Esophagus squamous epithelium (tissue), 5 donors: Measurements from ENCODE around the gene TMEM163. TPM values are rescaled to one million over a fixed set of nuclear protein-coding genes. Genes with fewer than 3 reads are reported as not detected.

Experiments
- DNase-seq: peaks from one replicate; lab custom pipeline; 2025; lab: John Stamatoyannopoulos, UW
- H3K27ac ChIP-seq, 4 donors: fragments of 200-600 bp; sonication (generic); one replicate each; pipeline ENCODE4 v1.5.1; 2016 to 2019; ENCODE audit warnings: mild to moderate bottlenecking in 1 of 4
- H3K27me3 ChIP-seq, 4 donors: fragments of 200-600 bp; sonication (generic); 1 replicate in 3 of 4; 2 replicates in 1 of 4; pipeline versions ENCODE4 v1.5.1 to v1.6.0; 2017 to 2021; ENCODE audit warnings: antibody characterized with exemption in 1 of 4
- H3K36me3 ChIP-seq, 3 donors: fragments of 200-600 bp; sonication (generic); one replicate each; pipeline ENCODE4 v1.5.1; 2016 to 2019
- H3K4me1 ChIP-seq, 3 donors: fragments of 200-600 bp; sonication (generic); one replicate each; pipeline ENCODE4 v1.5.1; 2017 to 2019
- H3K4me3 ChIP-seq, 4 donors: fragments of 200-600 bp; sonication (generic); 1 replicate in 3 of 4; 2 replicates in 1 of 4; pipeline ENCODE4 v1.5.1; 2016 to 2019; ENCODE audit warnings: mild to moderate bottlenecking in 2 of 4, moderate library complexity in 1 of 4
- H3K9me3 ChIP-seq, 3 donors: fragments of 200-600 bp; sonication (generic); one replicate each; pipeline ENCODE4 v1.5.1; 2016 to 2019
- CTCF ChIP-seq, 6 experiments: fragments of 450-650 bp in 4 of 6; fragments of 200-600 bp in 2 of 6; sonication (generic) in 2 of 6; IDR thresholded peaks; one replicate each; pipeline ENCODE4 v1.5.1; 2016 to 2019; ENCODE audit warnings: antibody characterized with exemption in 6 of 6, mild to moderate bottlenecking in 4 of 6, moderate library complexity in 4 of 6
- POLR2A ChIP-seq, 4 donors: fragments of 450-650 bp; IDR thresholded peaks; one replicate each; pipeline ENCODE4 v1.6.1; 2017; ENCODE audit warnings: antibody characterized with exemption in 4 of 4, mild to moderate bottlenecking in 4 of 4, moderate library complexity in 3 of 4
- WGBS, 2 donors: methylation state at CpG; one replicate each; pipeline ENCODE4 v1.1.5; 2018; 5-methylcytosine and 5-hydroxymethylcytosine counted together
- intact Hi-C: fragments of 100-400 bp; cut with DNase I; formaldehyde crosslinking; loops from one replicate; pipeline ENCODE4 v1.15.0; 2022
- total RNA-seq, 4 donors: library from RNA; depleted of rRNA; stranded (reverse); fragments of >200 nt; gene quantifications; one replicate each; pipeline ENCODE4 v1.1.0, GENCODE V29; 2016
- donor health status: DM: yes; HTN: yes; CAD: no.

TMEM163 gene
- total RNA-seq, 4 donors from 2014 or later, result 0.09 to 0.19 (median 0.12) TPM; not detected in 1

GRCh38 chr2:134667081-134667480 lies 51.7 kb downstream of the TMEM163 start:
- intact Hi-C loops, result no loop called here
- H3K4me1 ChIP-seq, result no peaks in the 10 kb centered on the region
- H3K27me3 ChIP-seq, result peaks cover 0 to 6% (median 0%) of the 10 kb centered on the region in 4 donors
- WGBS, 2 donors, result 74 to 88% methylated on average over 4 of the region's 4 CpGs
- H3K27ac ChIP-seq, result no peak overlapping the region
- no peak for DNase-seq
- H3K36me3 ChIP-seq, result no peaks in the 10 kb centered on the region
- TF ChIP-seq CTCF (IDR thresholded peaks at IDR 0.05) (no peak), POLR2A (IDR thresholded peaks at IDR 0.05) (no peak)
- no peaks in the 10 kb centered on the region for H3K9me3 ChIP-seq
- H3K4me3 ChIP-seq, result no peak overlapping the region

- WGBS, 2 donors, result 64 to 65% methylated on average over 7 of the region's 7 CpGs
- DNase-seq, result no peak
- no peak overlapping the region for H3K27ac ChIP-seq
Measured at GRCh38 chr2:134665727-134666506, 52.9 kb downstream of the TMEM163 start.

GRCh38 chr2:134663451-134664450 lies 55.0 kb downstream of the TMEM163 start:
- Histone ChIP-seq H3K36me3 (no peaks in the 10 kb centered on the region), H3K27me3 (no peaks in the 10 kb centered on the region), H3K4me1 (no peaks in the 10 kb centered on the region), H3K4me3 (no peak overlapping the region), H3K9me3 (no peaks in the 10 kb centered on the region), H3K27ac (no peak overlapping the region)
- intact Hi-C loops, result no loop called here
- WGBS, 2 donors, result 80 to 85% methylated on average over 7 to 8 of the region's 8 CpGs
- DNase-seq, result no peak
- TF ChIP-seq CTCF (IDR thresholded peaks at IDR 0.05) (no peak), POLR2A (IDR thresholded peaks at IDR 0.05) (no peak)

More at GRCh38 chr2:134665727-134666506, 52.9 kb downstream of the TMEM163 start:
- intact Hi-C loops, result no loop called here
- no peaks in the 10 kb centered on the region for H3K36me3 ChIP-seq
- no peaks in the 10 kb centered on the region for H3K4me1 ChIP-seq
- H3K27me3 ChIP-seq, result peaks cover 0 to 6% (median 0%) of the 10 kb centered on the region in 4 donors
- H3K9me3 ChIP-seq, result no peaks in the 10 kb centered on the region
- TF ChIP-seq POLR2A (IDR thresholded peaks at IDR 0.05) (no peak), CTCF (IDR thresholded peaks at IDR 0.05) (no peak)
- no peak overlapping the region for H3K4me3 ChIP-seq

GRCh38 chr2:134662751-134663150 lies 56.0 kb downstream of the TMEM163 start:
- Histone ChIP-seq H3K27ac (no peak overlapping the region), H3K4me1 (no peaks in the 10 kb centered on the region), H3K27me3 (no peaks in the 10 kb centered on the region), H3K36me3 (no peaks in the 10 kb centered on the region), H3K4me3 (no peak overlapping the region), H3K9me3 (no peaks in the 10 kb centered on the region)
- WGBS, 2 donors, result 100% methylated on average over 1 of the region's 1 CpG; no CpG with 5 or more reads in 1 of the 2 donors
- no peak for DNase-seq
- intact Hi-C loops, result no loop called here
- TF ChIP-seq CTCF (IDR thresholded peaks at IDR 0.05) (no peak), POLR2A (IDR thresholded peaks at IDR 0.05) (no peak)
